ENCODE measurements around the gene RETSAT.
"Not testable (repeated sequence)": the region's sequence is repeated elsewhere in the genome, so short reads cannot be mapped to it uniquely, and the experiment has no call there.

The RETSAT gene

DNA sequence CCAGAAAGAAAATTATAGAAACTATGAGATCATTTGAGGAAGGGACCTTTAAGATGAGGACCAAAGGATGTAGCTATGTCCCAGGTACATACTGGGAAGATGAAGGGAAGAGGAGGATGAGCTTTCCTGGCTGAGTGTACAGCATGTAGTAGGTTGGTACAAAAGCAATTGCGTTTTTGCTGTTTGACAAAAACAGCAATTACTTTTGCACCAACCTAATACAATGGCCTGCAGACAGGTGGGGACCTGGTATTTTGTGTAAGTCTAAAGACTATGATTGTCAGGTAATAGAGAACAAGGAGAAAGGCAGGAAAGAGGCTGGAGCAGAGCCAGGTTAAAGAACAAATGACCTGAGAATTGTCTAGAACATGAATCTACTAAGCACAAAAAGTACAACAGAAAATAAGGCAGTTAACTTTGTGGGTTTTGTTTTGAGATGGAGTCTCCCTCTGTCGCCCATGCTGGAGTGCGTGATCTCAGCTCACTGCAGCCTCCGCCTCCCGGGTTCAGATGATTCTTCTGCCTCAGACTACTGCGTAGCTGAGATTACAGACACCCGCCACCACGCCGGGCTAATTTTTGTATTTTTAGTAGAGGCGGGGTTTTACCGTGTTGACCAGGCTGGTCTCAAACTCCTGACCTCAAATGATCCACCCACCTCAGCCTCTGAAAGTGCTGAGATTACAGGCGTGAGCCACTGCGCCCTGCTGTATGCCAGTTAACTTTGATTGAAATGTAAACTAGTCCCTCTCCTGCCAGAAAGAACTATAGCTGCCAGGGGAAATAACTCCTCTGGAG is 23.3 kb downstream of the RETSAT start:
- no peak for DNase-seq

- not testable (repeated sequence) for DNase-seq
Measured at GRCh38 chr2:85329701-85330100, 24.6 kb downstream of the RETSAT start.

DNA sequence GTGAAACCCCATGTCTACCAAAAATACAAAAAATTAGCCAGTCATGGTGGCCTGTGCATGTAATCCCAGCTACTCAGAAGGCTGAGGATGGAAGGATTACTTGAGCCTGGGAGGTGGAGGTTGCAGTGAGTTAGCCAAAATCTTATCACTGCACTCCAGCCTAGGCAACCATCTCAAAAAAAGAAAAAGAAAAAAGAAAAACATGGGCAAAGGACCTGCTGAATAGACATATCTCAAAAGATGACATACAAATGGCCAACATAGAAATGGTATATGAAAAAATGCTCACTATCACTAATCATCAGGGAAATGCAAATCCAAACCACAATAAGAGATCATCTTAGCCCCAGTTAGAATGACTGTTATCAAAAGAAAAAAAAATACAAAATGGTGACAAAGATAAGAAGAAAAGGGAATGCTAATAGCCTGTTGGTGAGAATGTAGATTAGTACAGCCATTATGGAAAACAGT is 25.1 kb downstream of the RETSAT start:
- DNase-seq, result no peak

GRCh38 chr2:85327822-85328617 is 26.3 kb downstream of the RETSAT start, which contains the start of gene TGOLN2:
TGOLN2 (minus strand) TSS chr2:85327989; CDS start chr2:85327962, 27 bp downstream.
- DNase-seq, result peak; percentile 94 to 95

- DNase-seq, result peak; percentile 45 to 47
Measured at GRCh38 chr2:85327160-85327821, 27.0 kb downstream of the RETSAT start.

- peak; percentile 31 to 38 for DNase-seq
Measured at GRCh38 chr2:85326406-85327159, 27.7 kb downstream of the RETSAT start.

GRCh38 chr2:85325466-85325811 is 28.9 kb downstream of the RETSAT start:
- DNase-seq, result no peak

- DNase-seq, result no peak
Measured at GRCh38 chr2:85324639-85325465, 29.5 kb downstream of the RETSAT start.

GRCh38 chr2:85323988-85324367 is 30.4 kb downstream of the RETSAT start:
- not testable (repeated sequence) for DNase-seq

- DNase-seq, result no peak
Measured at GRCh38 chr2:85323351-85323987, 30.9 kb downstream of the RETSAT start.

GRCh38 chr2:85319796-85320195 is 34.5 kb downstream of the RETSAT start:
- DNase-seq, result no peak

DNA sequence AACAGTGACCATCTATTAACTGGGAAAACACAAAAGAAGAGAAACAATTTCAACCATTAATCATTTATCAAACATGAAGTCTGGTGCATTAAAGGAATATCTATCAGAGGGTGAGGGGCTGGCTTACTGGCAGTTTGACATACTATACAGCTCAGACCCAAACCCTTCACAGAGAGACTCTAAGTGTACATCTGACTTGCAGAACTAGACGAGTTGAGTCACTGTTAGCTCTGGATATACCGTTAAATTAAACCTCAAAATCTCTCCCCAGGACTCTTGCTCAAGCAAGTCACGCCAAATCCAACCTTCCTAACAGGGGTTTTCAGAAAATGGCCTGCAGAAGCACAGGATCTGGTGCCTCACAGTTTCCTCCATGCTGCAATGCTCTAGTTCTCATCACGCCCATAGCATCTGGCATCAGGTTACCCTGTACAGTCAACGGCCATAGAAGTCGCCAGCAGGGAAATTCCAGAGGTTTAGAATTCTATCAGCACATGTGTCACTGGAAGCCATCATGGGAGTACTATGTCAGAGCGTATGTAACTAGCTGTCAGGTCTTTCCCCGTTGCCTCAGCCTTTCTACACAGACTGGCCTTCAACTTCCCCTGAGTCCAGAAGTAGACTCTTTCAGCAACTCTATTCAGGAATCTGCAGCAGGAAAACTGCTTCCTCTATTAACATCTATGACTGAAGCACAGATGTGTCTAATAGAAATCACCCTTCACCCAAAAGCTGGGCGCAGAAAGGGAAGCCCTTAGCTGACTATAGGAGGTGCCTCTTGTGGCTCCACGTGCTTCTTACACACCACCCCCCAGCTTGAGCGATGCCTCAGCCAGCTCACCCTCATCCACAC is 35.9 kb downstream of the RETSAT start:
- peak in 1 of 2 donors; percentile 27 for DNase-seq

GRCh38 chr2:85315921-85316320 is 38.4 kb downstream of the RETSAT start:
- not testable (repeated sequence) for DNase-seq

DNA sequence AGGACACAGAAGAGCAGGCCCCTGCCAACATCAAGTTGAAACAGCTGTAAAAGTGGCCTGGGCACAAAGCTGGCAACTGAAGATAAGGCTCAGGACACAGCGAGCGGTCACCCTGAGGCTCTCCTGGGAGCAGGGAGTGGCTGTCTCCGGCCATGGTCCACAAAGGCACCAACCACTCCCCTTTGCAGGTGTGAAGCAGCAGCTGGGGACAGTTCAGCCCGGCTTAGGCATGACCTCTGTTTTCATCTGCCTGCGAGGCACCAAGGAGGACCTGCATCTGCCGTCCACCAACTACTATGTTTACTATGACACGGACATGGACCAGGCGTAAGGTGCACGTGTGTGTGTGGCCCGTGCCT is 39.5 kb downstream of the RETSAT start:
- no peak for DNase-seq

- DNase-seq, result no peak
Measured at GRCh38 chr2:85312404-85312803, 41.9 kb downstream of the RETSAT start.

DNA sequence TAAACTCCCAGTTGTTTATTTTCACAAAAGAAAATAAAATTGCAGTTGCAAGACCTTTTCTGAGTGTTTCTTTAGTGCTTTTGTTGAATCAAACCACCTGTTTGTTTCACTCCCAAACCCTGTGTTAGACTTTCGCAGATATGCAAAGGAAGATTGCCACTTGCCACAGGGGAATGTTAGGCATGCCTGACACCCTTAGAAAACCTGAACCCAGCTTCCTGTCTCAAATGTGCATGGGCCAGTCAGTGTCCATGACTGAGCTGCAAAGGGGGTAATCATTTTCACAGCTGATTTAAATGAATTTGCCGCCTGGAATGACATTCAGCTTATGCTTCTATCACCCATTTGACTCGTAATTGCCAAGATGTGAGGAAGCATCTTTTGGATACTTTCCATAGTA is 44.0 kb downstream of the RETSAT start:
- no peak for DNase-seq

- DNase-seq, result no peak
Measured at GRCh38 chr2:85309699-85310321, 44.5 kb downstream of the RETSAT start.

DNA sequence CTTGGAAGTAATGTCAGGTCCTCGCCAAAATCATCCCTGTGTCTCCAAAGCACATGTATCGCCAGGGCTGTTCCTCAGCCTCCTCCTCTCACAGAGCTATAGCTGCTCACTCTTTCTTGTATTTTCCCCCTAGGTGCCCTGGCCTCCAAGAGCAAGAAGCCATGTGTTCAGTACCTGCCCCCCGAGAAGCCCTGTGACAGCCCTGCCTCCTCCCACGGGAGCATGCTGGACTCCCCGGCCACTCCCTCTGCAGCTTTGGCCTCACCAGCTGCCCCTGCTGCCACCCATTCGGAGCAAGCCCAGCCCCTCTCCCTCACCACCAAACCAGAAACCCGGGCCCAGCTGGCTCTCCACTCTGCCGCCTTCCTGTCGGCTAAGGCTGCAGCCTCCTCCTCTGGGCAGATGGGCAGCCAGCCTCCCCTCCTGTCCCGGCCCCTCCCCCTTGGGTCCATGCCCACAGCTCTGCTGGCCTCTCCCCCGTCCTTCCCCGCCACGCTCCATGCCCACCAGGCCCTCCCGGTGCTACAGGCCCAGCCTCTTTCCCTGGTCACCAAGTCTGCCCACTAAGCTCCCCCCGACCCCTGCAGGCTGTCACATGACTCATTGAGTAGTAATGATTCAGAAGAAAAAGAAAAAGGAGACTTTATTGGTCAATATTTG is 45.3 kb downstream of the RETSAT start:
- DNase-seq, result no peak

DNA sequence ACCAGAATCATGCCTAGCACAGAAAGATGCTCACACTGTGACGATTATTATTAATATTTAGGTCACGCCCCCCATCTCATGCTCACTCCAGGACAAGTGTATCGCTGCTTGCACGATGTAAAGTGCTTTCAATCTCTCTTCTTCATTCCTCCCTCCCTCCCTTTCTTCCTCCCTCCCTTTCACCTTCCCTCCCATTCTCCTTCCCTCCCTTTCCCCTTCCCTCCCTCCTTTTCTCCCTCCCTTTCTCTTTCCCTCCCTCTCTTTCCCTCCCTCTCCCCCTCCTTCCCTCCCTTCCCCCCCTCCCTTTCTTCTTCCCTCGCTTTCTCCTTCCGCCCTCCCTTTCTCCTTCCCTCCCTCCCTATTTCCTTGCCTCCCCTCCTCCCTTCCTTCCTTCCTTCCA is 46.1 kb downstream of the RETSAT start:
- no peak for DNase-seq
